OCI-LY3 (cell line): ENCODE results near the gene LACTB.

Experiments
- H2AFZ ChIP-seq: fragments of 200-600, 300-600 bp; shearing (Covaris generic); 2 replicates; pipeline ENCODE4 v1.6.0; 2014; ENCODE audit warnings: antibody characterized with exemption, low read depth, low read length
- H3K27ac ChIP-seq: fragments of 200-600, 300-600 bp; sonication (generic); 2 replicates; pipeline ENCODE4 v1.5.1; 2014; ENCODE audit warnings: mild to moderate bottlenecking, low read length, moderate library complexity, mixed read lengths
- H3K27me3 ChIP-seq: fragments of 200-600, 300-600 bp; sonication (generic); 2 replicates; pipeline ENCODE4 v1.6.1; 2014; ENCODE audit warnings: low read depth, low read length, mixed read lengths
- H3K36me3 ChIP-seq: fragments of 200-600, 300-600 bp; sonication (generic); replicated peaks from 2 replicates; pipeline ENCODE3; 2014; ENCODE audit warnings: low read depth, low read length, mixed read lengths
- H3K4me1 ChIP-seq: fragments of 300-600, 200-600 bp; sonication (generic); 2 replicates; pipeline ENCODE4 v1.6.1; 2014; ENCODE audit warnings: low read length, mixed read lengths
- H3K4me2 ChIP-seq: fragments of 200-600, 300-600 bp; sonication (generic); 2 replicates; pipeline ENCODE4 v1.6.1; 2014; ENCODE audit warnings: low read length, mixed read lengths
- H3K4me3 ChIP-seq: fragments of 300-600, 200-600 bp; sonication (generic); 2 replicates; pipeline ENCODE4 v1.5.1; 2014; ENCODE audit warnings: antibody characterized with exemption, mild to moderate bottlenecking, low read length, moderate library complexity
- H3K79me2 ChIP-seq: fragments of 300-600, 200-600 bp; shearing (Covaris generic); 2 replicates; pipeline ENCODE4 v1.6.1; 2014; ENCODE audit warnings: mild to moderate bottlenecking, low read length, mixed read lengths
- H3K9ac ChIP-seq: fragments of 300-600, 200-600 bp; shearing (Covaris generic); 2 replicates; pipeline ENCODE4 v1.6.0; 2014; ENCODE audit warnings: mild to moderate bottlenecking, low read length, moderate library complexity
- H3K9me3 ChIP-seq: fragments of 200-600, 300-600 bp; shearing (Covaris generic); 2 replicates; pipeline ENCODE4 v1.6.1; 2014; ENCODE audit warnings: low read length, mixed read lengths; ENCODE audit not compliant: insufficient read depth
- H4K20me1 ChIP-seq: fragments of 200-600, 300-600 bp; sonication (generic); 2 replicates; pipeline ENCODE4 v1.6.1; 2016; ENCODE audit warnings: low read length, mixed read lengths; ENCODE audit not compliant: insufficient read depth
- EZH2phosphoT487 ChIP-seq: fragments of 200-600 bp; shearing (Covaris generic); IDR thresholded peaks from 2 replicates; pipeline ENCODE4 v1.6.1; 2018; ENCODE audit warnings: antibody characterized with exemption, mixed run types, low read depth
- TF ChIP-seq, protein P1 (sequence below): fragments of 200-600, 300-600 bp; sonication (generic); IDR thresholded peaks from 2 replicates; pipeline ENCODE4 v1.5.1; 2014; ENCODE audit warnings: antibody characterized with exemption, low read length, low read depth

The LACTB gene

GRCh38 chr15:63083541-63083940 lies 38.1 kb upstream of the LACTB start:
- Histone ChIP-seq H3K4me3 (no peak overlapping the region), H2AFZ (no peak overlapping the region), H3K27ac (no peak overlapping the region), H3K9ac (no peak overlapping the region), H3K4me1 (no peaks in the 10 kb centered on the region), H3K9me3 (no peaks in the 10 kb centered on the region), H3K79me2 (no peaks in the 10 kb centered on the region), H4K20me1 (no peaks in the 10 kb centered on the region), H3K36me3 (no peaks in the 10 kb centered on the region), H3K27me3 (no peaks in the 10 kb centered on the region), H3K4me2 (no peak overlapping the region)
- TF ChIP-seq EZH2phosphoT487 = no peak
- TF ChIP-seq, protein P1, sequence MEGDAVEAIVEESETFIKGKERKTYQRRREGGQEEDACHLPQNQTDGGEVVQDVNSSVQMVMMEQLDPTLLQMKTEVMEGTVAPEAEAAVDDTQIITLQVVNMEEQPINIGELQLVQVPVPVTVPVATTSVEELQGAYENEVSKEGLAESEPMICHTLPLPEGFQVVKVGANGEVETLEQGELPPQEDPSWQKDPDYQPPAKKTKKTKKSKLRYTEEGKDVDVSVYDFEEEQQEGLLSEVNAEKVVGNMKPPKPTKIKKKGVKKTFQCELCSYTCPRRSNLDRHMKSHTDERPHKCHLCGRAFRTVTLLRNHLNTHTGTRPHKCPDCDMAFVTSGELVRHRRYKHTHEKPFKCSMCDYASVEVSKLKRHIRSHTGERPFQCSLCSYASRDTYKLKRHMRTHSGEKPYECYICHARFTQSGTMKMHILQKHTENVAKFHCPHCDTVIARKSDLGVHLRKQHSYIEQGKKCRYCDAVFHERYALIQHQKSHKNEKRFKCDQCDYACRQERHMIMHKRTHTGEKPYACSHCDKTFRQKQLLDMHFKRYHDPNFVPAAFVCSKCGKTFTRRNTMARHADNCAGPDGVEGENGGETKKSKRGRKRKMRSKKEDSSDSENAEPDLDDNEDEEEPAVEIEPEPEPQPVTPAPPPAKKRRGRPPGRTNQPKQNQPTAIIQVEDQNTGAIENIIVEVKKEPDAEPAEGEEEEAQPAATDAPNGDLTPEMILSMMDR = no peak

DNA sequence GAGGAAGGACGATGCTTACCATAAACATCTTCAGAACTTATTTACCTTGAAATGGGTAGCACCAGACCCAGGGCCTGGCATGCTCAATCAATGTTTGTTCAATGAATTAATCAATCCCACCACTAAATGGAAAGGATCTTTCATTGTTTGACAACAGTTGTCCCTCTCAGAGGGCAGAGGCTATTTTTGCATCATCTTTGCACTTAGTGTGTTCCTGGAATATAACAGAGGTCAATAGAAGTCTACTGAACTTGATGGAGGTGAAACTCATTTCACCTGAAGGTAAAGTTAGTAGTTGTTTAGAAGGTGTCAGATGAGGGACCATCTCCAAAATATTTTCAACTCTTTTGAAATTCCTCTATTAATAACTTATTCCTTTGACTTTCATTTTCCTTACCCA lies 36.9 kb upstream of the LACTB start:
- no peak overlapping the region for H3K9ac ChIP-seq
- H3K4me1 ChIP-seq = no peaks in the 10 kb centered on the region
- H3K27me3 ChIP-seq = no peaks in the 10 kb centered on the region
- H3K27ac ChIP-seq = no peak overlapping the region
- H3K9me3 ChIP-seq = no peaks in the 10 kb centered on the region
- no peak overlapping the region for H2AFZ ChIP-seq
- no peaks in the 10 kb centered on the region for H4K20me1 ChIP-seq
- no peak overlapping the region for H3K4me2 ChIP-seq
- H3K4me3 ChIP-seq = no peak overlapping the region
- TF ChIP-seq EZH2phosphoT487 = no peak
- TF ChIP-seq, protein P1 = no peak
- H3K36me3 ChIP-seq = no peaks in the 10 kb centered on the region
- H3K79me2 ChIP-seq = no peaks in the 10 kb centered on the region

- Histone ChIP-seq H3K36me3 (no peaks in the 10 kb centered on the region), H3K9me3 (no peaks in the 10 kb centered on the region), H3K27ac (no peak overlapping the region), H4K20me1 (no peaks in the 10 kb centered on the region), H3K9ac (no peak overlapping the region), H2AFZ (no peak overlapping the region), H3K27me3 (no peaks in the 10 kb centered on the region), H3K4me1 (no peaks in the 10 kb centered on the region), H3K4me3 (no peak overlapping the region), H3K79me2 (no peaks in the 10 kb centered on the region), H3K4me2 (no peak overlapping the region)
- TF ChIP-seq, protein P1 = no peak
- no peak for TF ChIP-seq EZH2phosphoT487
Observed at GRCh38 chr15:63085289-63085688, 36.4 kb upstream of the LACTB start.

DNA sequence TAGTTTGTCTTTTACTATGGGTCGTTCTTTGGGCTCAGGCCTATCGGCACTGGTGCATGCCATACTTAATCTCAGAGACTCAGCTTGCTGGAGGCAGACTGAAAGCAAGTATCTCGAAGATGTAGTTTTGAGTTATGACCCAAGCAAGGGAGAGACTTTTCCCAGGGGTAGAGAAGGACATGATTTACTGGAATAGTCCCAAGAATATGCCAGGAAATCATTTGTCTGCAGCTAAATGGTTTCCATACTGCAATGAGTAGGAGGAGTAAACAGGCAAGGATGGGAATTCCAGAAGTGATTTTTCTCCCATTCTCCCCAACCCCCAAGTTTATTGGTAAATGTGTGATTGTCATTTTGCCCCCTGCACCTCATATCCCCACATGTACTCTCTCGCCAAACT lies 35.4 kb upstream of the LACTB start:
- Histone ChIP-seq H3K9me3 (no peaks in the 10 kb centered on the region), H3K36me3 (no peaks in the 10 kb centered on the region), H3K4me2 (no peak overlapping the region), H3K27me3 (0 out of 2 replicates have a peak, but pooled peaks cover under 1% of the 10 kb centered on the region), H4K20me1 (no peaks in the 10 kb centered on the region), H2AFZ (no peak overlapping the region), H3K9ac (no peak overlapping the region), H3K79me2 (no peaks in the 10 kb centered on the region), H3K27ac (no peak overlapping the region), H3K4me1 (no peaks in the 10 kb centered on the region), H3K4me3 (no peak overlapping the region)
- no peak for TF ChIP-seq EZH2phosphoT487
- TF ChIP-seq, protein P1 = no peak
